ENCODE measurements around the gene ADAMTS10.

- no peak for TF ChIP-seq POLR2A (IDR thresholded peaks at IDR 0.05; ENCODE audit: low read length)
- TF ChIP-seq GATA1 (IDR thresholded peaks at IDR 0.05; ENCODE audit: low read depth, low read length), result no peak
Measured at GRCh38 chr19:8584965-8585893, 25.3 kb downstream of the ADAMTS10 start.

All from erythroblast (primary cell).